CD4-positive, alpha-beta T cell treated with Interleukin-6 at 100 ng/mL for 8 hours (primary cell): ENCODE measurements around the gene TPCN1.

Source experiments
- DNase-seq: peaks from one replicate; pipeline ENCODE4 v3.0.0-alpha.2; 2020; ENCODE audit warnings: mixed read lengths, low spot score

The TPCN1 gene

GRCh38 chr12:113287146-113287898 is 66.1 kb downstream of the TPCN1 start:
- no peak for DNase-seq

DNA sequence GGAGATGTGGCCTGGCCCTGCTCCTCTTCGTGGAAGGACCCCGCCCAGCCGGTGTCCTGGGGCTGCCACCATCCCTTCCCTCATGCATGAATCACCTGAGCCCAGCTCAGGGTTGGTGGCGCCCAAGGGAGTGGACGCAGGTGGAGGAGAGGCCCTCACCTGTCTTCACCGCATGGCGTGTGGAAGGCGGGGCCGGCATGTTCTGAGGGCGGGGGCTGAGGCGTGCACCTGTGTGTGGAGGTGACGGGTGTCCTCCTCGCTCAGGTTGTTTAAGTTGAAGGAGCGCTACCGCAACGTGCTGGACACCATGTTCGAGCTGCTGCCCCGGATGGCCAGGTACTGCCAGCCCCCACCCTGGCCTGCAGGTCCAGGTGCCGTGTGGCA is 66.6 kb downstream of the TPCN1 start:
- DNase-seq, result no peak

- DNase-seq, result no peak
Measured at GRCh38 chr12:113289361-113289760, 68.1 kb downstream of the TPCN1 start.

GRCh38 chr12:113290506-113290905 is 69.2 kb downstream of the TPCN1 start:
- no peak for DNase-seq

DNA sequence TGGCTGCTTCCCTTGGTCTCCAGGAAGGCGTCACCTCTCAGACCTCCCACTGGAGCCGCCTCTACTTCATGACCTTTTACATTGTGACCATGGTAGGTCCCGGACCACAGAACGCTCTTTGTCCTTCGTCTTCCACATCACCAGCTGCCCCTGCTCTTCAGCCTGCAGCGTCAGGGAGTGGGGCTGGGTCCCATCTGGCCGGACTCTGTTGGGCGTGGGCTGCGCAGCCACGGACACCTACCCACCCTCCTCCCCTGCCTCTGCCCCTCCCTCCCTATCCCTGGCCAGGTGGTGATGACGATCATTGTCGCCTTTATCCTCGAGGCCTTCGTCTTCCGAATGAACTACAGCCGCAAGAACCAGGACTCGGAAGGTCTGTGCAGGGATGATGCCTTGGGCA is 70.3 kb downstream of the TPCN1 start:
- DNase-seq, result no peak

DNA sequence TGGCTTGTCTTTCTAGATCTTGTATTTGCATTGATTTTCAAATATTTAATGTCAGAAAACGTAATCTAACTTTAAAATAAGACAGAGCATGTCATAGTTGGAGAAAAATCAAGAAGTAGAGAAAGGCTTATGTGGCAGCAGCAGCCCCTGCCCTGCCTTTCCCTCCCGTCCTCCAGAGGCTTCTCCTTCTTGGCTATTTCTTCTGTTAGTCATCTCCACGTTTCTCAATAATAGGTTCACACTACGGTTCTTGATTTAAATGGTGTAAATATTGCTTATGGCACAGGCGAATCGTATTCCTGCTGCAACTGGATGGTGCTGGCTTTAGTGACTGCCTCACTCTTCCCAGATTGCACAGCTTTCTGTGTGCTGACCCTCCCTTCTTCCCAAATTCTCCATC is 70.8 kb downstream of the TPCN1 start:
- DNase-seq, result no peak

DNA sequence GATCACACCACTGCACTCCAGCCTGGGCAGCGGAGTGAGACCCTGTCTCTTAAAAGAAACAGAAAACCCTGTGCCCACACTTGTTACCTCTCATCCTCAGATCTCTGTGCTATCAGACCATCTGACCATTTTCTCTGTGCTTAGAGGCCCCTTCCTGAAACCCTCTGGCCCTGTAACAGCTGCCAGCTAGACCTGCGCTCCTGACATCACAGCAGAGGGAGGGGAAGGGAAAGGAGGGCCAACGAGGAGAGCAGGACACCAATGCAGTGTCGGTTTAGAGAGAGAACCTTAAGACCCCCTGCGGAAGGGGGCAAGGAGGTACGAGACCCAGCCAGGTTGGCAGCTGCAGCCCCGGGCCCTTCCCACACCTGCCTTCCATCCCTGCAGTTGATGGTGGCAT is 71.3 kb downstream of the TPCN1 start:
- DNase-seq, result no peak

DNA sequence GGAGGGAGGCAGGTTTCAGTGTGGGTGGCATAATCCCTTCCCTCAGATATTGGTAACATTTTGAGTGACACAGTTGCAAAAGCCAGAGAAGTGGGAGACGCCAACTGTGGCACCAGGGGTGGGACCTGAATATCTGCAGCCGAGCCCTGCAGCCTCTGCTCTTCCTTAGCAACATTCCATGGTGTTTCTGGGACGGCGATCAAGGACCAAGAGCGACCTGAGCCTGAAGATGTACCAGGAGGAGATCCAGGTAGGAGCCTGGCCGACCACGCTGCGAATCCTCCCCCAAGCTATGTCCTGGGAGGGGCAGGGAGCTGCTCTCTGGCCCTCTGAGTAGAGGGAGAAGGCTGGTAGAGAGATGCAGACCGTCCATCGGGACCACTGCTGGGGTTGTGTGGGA is 71.8 kb downstream of the TPCN1 start:
- no peak for DNase-seq

GRCh38 chr12:113295886-113296556 is 74.8 kb downstream of the TPCN1 start:
- DNase-seq, result no peak

GRCh38 chr12:113296557-113297213 is 75.4 kb downstream of the TPCN1 start:
- DNase-seq, result no peak

- no peak for DNase-seq
Measured at GRCh38 chr12:113297214-113297587, 75.9 kb downstream of the TPCN1 start.

GRCh38 chr12:113297621-113298471 is 76.6 kb downstream of the TPCN1 start:
- DNase-seq, result no peak

DNA sequence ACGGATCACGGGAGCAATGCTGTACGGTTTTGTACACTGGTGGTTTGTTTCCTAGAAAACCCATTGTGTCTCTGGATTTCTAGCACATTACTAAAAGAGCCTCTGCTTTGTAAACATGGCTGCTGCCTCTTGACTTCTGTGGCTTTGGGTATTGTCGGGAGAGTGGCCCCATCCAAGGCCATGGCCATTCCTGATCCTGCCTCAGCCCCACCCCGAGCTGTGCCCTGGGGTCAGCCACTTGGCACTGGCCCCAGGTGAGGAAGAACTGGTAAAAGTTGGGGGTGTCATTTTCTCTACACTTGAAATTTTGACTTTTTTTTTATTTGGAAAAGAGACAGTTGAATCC is 77.2 kb downstream of the TPCN1 start:
- DNase-seq, result no peak

- DNase-seq, result no peak
Measured at GRCh38 chr12:113298861-113299545, 77.7 kb downstream of the TPCN1 start.

DNA sequence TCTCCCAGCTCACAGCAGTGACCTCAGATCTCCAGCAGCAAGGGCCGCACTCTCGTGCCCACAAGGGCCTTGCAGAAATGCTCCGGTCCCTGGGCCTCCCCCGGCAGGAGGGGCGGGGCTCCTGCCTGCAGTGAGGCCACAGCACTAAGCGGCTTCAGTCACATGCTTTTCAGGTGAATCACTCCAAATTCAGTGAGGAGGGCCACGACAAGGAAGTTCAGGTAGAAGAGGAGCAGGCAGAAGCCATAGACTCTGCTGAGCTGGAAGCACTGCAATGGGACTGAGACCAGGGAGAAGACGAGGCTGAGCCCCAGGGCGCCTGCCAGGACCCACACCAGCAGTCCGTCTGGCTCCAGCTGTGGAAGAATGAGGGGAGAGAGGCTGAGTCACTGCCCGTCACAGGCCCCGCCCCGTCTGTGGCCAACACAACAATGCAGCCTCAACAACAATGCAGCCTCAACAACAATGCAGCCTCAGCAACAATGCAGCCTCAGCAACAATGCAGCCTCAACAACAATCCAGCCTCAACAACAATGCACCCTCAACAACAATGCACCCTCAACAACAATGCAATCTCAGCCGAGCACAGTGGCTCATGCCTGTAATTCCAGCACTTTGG is 78.5 kb downstream of the TPCN1 start:
- no peak for DNase-seq

DNA sequence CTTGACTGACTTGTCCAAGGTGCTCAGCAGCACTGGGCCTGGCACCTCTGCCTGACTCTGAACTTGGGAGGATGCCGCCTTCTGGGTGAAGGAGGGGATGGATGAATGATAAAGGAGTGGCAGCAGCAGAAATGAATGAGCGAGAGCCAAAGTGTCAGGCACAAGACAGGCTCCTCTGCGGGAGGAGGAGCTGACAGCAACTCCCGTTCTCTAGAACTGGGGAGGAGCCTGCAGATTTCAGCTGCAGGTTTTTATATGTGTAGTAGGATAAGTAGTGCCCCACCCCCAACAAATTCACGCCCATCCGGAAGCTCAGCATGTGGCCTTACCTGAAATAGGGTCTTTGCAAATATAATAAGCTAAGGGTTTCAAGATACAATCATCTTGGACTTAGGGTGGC is 80.5 kb downstream of the TPCN1 start:
- no peak for DNase-seq

GRCh38 chr12:113302466-113302865 is 81.2 kb downstream of the TPCN1 start:
- DNase-seq, result no peak

DNA sequence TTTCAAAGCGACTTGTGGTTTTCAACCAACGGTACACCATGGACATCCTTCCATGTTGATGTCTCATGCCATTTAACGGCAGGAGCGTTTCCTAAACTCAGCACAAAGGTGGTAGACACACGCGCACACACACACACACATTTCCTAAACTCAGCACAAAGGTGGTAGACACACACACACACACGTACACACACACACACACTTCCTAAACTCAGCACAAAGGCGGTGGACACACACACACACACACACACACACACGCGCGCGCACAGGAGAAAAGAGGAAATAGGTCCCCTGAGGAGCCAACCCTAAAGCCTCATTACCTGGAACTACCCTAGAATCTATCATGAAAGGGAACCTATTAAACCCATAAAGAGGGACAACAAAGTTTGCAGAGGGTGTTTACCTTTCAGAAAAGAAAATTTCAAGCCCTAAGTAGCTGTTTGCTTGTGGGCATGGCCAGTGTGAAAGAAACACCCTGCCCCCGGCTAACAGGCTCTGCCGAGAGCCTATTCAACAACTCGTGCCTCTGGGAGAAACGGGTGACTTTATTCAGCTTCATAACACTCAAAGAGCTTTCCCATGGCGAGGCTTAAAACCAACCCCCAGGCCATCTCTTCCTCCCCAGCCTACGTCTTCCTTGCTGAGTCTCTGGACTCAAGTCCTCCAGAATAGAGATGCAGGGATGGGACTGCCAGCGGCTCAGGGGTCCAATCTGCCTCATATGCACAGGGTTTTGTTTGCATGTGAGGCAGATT is 81.8 kb downstream of the TPCN1 start:
- DNase-seq, result no peak

DNA sequence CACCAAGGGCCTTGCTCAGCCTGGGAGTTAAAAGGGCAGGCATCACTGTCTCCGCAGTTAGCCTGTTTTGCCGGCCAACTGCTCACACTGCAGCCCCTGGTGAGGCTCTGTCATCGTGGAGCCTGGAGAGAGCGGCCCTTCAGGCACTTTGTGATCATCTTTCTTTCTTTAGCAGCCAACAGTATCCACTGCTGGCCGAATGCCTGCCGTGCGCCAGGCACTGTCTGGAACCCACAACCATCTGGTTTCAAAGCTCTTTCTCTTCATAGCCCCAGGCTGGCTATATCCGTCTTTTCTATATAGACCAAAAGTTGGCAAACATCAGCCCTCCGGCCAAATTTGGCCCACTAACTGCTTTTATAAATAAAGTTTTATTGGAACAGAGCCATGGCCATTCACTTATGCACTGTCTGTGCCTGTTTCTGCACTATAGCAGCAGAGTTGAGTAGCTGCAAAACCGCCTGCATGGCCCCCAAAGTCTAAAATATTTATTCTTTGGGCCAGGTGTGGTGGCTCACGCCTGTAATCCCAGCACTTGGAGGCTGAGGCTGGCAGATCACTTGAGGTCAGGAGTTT is 84.1 kb downstream of the TPCN1 start:
- DNase-seq, result no peak

- DNase-seq, result no peak
Measured at GRCh38 chr12:113306382-113306781, 85.1 kb downstream of the TPCN1 start.
